ENCODE measurements around the gene SLC52A3. TPM values are rescaled to one million over a fixed set of nuclear protein-coding genes. Genes with fewer than 3 reads are reported as not detected.
"Not testable (repeated sequence)": the region's sequence is repeated elsewhere in the genome, so short reads cannot be mapped to it uniquely, and the experiment has no call there.

Gene SLC52A3
- total and polyA plus RNA-seq, 2 experiments from 2014 or later: not detected

DNA sequence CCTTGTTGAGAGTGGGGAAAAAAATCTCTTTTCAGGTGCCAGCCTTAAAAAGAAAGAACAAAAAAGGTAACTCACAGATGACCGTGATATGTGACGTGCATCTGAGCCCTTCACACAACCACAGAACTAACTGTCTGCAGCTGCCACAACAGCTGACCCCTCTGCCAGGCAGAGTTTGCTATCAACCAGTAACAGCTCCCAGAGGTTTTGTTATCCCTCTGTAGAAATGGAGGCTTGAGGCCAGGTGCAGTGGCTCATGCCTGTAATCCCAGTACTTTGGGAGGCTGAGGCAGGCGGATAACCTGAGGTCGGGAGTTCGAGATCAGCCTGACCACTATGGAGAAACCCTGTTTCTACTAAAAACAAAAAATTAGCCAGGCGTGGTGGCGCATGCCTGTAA lies 42.8 kb downstream of the SLC52A3 start:
- no peaks in the 10 kb centered on the region for H4K20me1 ChIP-seq (ENCODE audit: insufficient read depth)
- H3K4me3 ChIP-seq: no peak overlapping the region
- H2AFZ ChIP-seq: no peak overlapping the region
- peaks cover 71% of the 10 kb centered on the region for H3K27me3 ChIP-seq (replicated peaks; ENCODE audit: insufficient read depth)
- H3K27ac ChIP-seq: no peak overlapping the region
- H3K9me2 ChIP-seq (ENCODE audit: insufficient read depth): no peaks in the 10 kb centered on the region
- H3K79me2 ChIP-seq (ENCODE audit: insufficient read depth): no peaks in the 10 kb centered on the region
- DNase-seq: no peak
- no peaks in the 10 kb centered on the region for H3F3A ChIP-seq (ENCODE audit: insufficient read depth)
- no peak overlapping the region for H3K9ac ChIP-seq
- in situ Hi-C loops (cut with MboI): no loop called here
- H3K9me3 ChIP-seq (ENCODE audit: low read depth): no peaks in the 10 kb centered on the region
- H3K4me2 ChIP-seq (ENCODE audit: unreplicated experiment): no peak overlapping the region
- no peak for TF ChIP-seq EZH2phosphoT487 (IDR thresholded peaks at IDR 0.05; ENCODE audit: insufficient read depth, low read depth)
- no peak for TF ChIP-seq EZH2 (IDR thresholded peaks at IDR 0.05; ENCODE audit: insufficient read depth, poor library complexity, severe bottlenecking)
- WGBS, 2 experiments (ENCODE audit: low coverage in 1 of 2, low lambda C conversion rate in 2 of 2, missing lambda C conversion rate in 2 of 2): 40 to 47% methylated on average over 7 of the region's 7 CpGs
- no peaks in the 10 kb centered on the region for H3K4me1 ChIP-seq (ENCODE audit: insufficient read depth)
- H3K36me3 ChIP-seq (ENCODE audit: low read depth): no peaks in the 10 kb centered on the region

GRCh38 chr20:724797-725196 lies 43.5 kb downstream of the SLC52A3 start:
- H3K4me2 ChIP-seq (ENCODE audit: unreplicated experiment); H3K36me3 ChIP-seq (ENCODE audit: low read depth); H3K9me3 ChIP-seq (ENCODE audit: low read depth); H3K4me1 ChIP-seq (ENCODE audit: insufficient read depth); H3F3A ChIP-seq (ENCODE audit: insufficient read depth); DNase-seq; H3K9ac ChIP-seq; H3K27ac ChIP-seq; H4K20me1 ChIP-seq (ENCODE audit: insufficient read depth); H2AFZ ChIP-seq; H3K79me2 ChIP-seq (ENCODE audit: insufficient read depth); H3K9me2 ChIP-seq (ENCODE audit: insufficient read depth); H3K4me3 ChIP-seq; in situ Hi-C loops (cut with MboI): not testable (repeated sequence)
- WGBS, 2 experiments (ENCODE audit: low coverage in 1 of 2, low lambda C conversion rate in 2 of 2, missing lambda C conversion rate in 2 of 2): 57 to 60% methylated on average over 7 of the region's 7 CpGs
- peaks cover 74% of the 10 kb centered on the region for H3K27me3 ChIP-seq (replicated peaks; ENCODE audit: insufficient read depth)

- H3K27me3 ChIP-seq (replicated peaks; ENCODE audit: insufficient read depth): peaks cover 67% of the 10 kb centered on the region
Observed at GRCh38 chr20:723756-724155, 44.5 kb downstream of the SLC52A3 start.

GRCh38 chr20:722822-723644 lies 45.3 kb downstream of the SLC52A3 start:
- 57 to 69% methylated on average over 11 of the region's 11 CpGs for WGBS, 2 experiments (ENCODE audit: low coverage in 1 of 2, low lambda C conversion rate in 2 of 2, missing lambda C conversion rate in 2 of 2)
- H3K79me2 ChIP-seq (ENCODE audit: insufficient read depth): no peaks in the 10 kb centered on the region
- H2AFZ ChIP-seq: no peak overlapping the region
- in situ Hi-C loops (cut with MboI): no loop called here
- H3K9ac ChIP-seq: no peak overlapping the region
- no peak overlapping the region for H3K27ac ChIP-seq
- no peak overlapping the region for H3K4me3 ChIP-seq
- no peaks in the 10 kb centered on the region for H4K20me1 ChIP-seq (ENCODE audit: insufficient read depth)
- H3K4me2 ChIP-seq (ENCODE audit: unreplicated experiment): no peak overlapping the region
- no peaks in the 10 kb centered on the region for H3K36me3 ChIP-seq (ENCODE audit: low read depth)
- no peaks in the 10 kb centered on the region for H3F3A ChIP-seq (ENCODE audit: insufficient read depth)
- H3K27me3 ChIP-seq (replicated peaks; ENCODE audit: insufficient read depth): peaks cover 70% of the 10 kb centered on the region
- H3K4me1 ChIP-seq (ENCODE audit: insufficient read depth): no peaks in the 10 kb centered on the region
- no peak for TF ChIP-seq EZH2phosphoT487 (IDR thresholded peaks at IDR 0.05; ENCODE audit: insufficient read depth, low read depth)
- no peak for TF ChIP-seq EZH2 (IDR thresholded peaks at IDR 0.05; ENCODE audit: insufficient read depth, poor library complexity, severe bottlenecking)
- no peaks in the 10 kb centered on the region for H3K9me2 ChIP-seq (ENCODE audit: insufficient read depth)
- no peaks in the 10 kb centered on the region for H3K9me3 ChIP-seq (ENCODE audit: low read depth)
- DNase-seq: no peak

More at GRCh38 chr20:723756-724155, 44.5 kb downstream of the SLC52A3 start:
- H3K27ac ChIP-seq: no peak overlapping the region
- TF ChIP-seq EZH2phosphoT487 (IDR thresholded peaks at IDR 0.05; ENCODE audit: insufficient read depth, low read depth): no peak
- TF ChIP-seq EZH2 (IDR thresholded peaks at IDR 0.05; ENCODE audit: insufficient read depth, poor library complexity, severe bottlenecking): no peak
- no peak overlapping the region for H3K9ac ChIP-seq
- no peaks in the 10 kb centered on the region for H3K79me2 ChIP-seq (ENCODE audit: insufficient read depth)
- WGBS, 2 experiments (ENCODE audit: low coverage in 1 of 2, low lambda C conversion rate in 2 of 2, missing lambda C conversion rate in 2 of 2): 27 to 29% methylated on average over 8 of the region's 8 CpGs
- H4K20me1 ChIP-seq (ENCODE audit: insufficient read depth): no peaks in the 10 kb centered on the region
- H3K4me1 ChIP-seq (ENCODE audit: insufficient read depth): no peaks in the 10 kb centered on the region
- H3K36me3 ChIP-seq (ENCODE audit: low read depth): no peaks in the 10 kb centered on the region
- in situ Hi-C loops (cut with MboI): no loop called here
- no peak overlapping the region for H2AFZ ChIP-seq
- H3K4me2 ChIP-seq (ENCODE audit: unreplicated experiment): no peak overlapping the region
- no peak for DNase-seq
- H3F3A ChIP-seq (ENCODE audit: insufficient read depth): no peaks in the 10 kb centered on the region
- H3K9me2 ChIP-seq (ENCODE audit: insufficient read depth): no peaks in the 10 kb centered on the region
- no peak overlapping the region for H3K4me3 ChIP-seq
- H3K9me3 ChIP-seq (ENCODE audit: low read depth): no peaks in the 10 kb centered on the region
